Activated naive CD4-positive, alpha-beta T cell treated with anti-CD3 and anti-CD28 coated beads for 36 hours (primary cell): ENCODE measurements around the gene TMEM270. TPM values are rescaled to one million over a fixed set of nuclear protein-coding genes. Genes with fewer than 3 reads are reported as not detected.
"Not testable (repeated sequence)": the region's sequence is repeated elsewhere in the genome, so short reads cannot be mapped to it uniquely, and the experiment has no call there.

ENCODE experiments used
- CTCF ChIA-PET: fragments of 350-600 bp; sonication (Branson Sonifier 250); formaldehyde crosslinking; loops from one replicate; lab custom pipeline; 2021; ENCODE audit warnings: antibody characterized with exemption; lab: Charles Lee
- DNase-seq: peaks from one replicate; pipeline ENCODE4 v3.0.0-alpha.2; 2020
- H3K27ac Mint-ChIP-seq: one replicate; pipeline ENCODE4 v1.8.0; 2021; ENCODE audit warnings: mild to moderate bottlenecking, mixed read lengths
- H3K27me3 Mint-ChIP-seq: one replicate; pipeline ENCODE4 v1.8.0; 2021; ENCODE audit warnings: low read depth, mixed read lengths
- H3K36me3 Mint-ChIP-seq: one replicate; pipeline ENCODE4 v1.8.0; 2021; ENCODE audit warnings: low read depth, mixed read lengths
- H3K4me1 Mint-ChIP-seq: one replicate; pipeline ENCODE4 v1.8.0; 2021; ENCODE audit warnings: low read depth, mixed read lengths
- H3K4me3 Mint-ChIP-seq: one replicate; pipeline ENCODE4 v1.8.0; 2021; ENCODE audit warnings: mild to moderate bottlenecking, moderate library complexity, mixed read lengths
- H3K9me3 Mint-ChIP-seq: one replicate; pipeline ENCODE4 v1.8.0; 2021; ENCODE audit warnings: mixed read lengths
- intact Hi-C: fragments of 100-400 bp; cut with micrococcal nuclease; formaldehyde crosslinking; loops from one replicate; pipeline ENCODE4 v1.15.1; 2023
- total RNA-seq, 2 experiments: library from RNA; stranded (reverse); gene quantifications; one replicate each; pipeline ENCODE4 v1.2.3, GENCODE V29; 2021

The TMEM270 gene
- total RNA-seq, 2 experiments from 2014 or later = not detected

DNA sequence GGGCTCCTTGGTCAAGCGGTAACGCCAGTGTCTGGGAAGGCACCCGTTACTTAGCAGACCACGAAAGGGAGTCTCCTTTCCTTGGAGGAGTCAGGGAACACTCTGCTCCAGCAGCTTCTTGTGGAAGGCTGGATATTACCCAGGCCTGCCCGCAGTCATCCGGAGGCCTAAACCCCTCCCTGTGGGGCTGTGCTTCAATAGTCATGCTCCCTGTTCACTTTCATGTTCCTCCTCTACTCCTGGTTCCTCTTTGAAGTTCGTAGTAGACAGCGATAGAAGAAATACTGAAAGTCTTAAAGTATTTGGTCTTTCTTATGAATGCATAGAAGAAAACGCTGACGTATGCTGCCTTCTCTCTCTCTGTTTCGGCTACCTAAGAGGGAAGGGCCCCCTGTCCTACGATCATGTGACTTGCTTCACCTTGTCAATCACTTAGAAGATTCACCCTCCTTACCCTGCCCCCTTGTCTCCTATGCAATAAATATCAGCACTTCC is 15.2 kb upstream of the TMEM270 start:
- H3K4me1 Mint-ChIP-seq = peaks cover 10% of the 10 kb centered on the region
- intact Hi-C loops, H3K27ac Mint-ChIP-seq, H3K9me3 Mint-ChIP-seq, DNase-seq, H3K36me3 Mint-ChIP-seq, CTCF ChIA-PET, H3K4me3 Mint-ChIP-seq, H3K27me3 Mint-ChIP-seq: not testable (repeated sequence)

DNA sequence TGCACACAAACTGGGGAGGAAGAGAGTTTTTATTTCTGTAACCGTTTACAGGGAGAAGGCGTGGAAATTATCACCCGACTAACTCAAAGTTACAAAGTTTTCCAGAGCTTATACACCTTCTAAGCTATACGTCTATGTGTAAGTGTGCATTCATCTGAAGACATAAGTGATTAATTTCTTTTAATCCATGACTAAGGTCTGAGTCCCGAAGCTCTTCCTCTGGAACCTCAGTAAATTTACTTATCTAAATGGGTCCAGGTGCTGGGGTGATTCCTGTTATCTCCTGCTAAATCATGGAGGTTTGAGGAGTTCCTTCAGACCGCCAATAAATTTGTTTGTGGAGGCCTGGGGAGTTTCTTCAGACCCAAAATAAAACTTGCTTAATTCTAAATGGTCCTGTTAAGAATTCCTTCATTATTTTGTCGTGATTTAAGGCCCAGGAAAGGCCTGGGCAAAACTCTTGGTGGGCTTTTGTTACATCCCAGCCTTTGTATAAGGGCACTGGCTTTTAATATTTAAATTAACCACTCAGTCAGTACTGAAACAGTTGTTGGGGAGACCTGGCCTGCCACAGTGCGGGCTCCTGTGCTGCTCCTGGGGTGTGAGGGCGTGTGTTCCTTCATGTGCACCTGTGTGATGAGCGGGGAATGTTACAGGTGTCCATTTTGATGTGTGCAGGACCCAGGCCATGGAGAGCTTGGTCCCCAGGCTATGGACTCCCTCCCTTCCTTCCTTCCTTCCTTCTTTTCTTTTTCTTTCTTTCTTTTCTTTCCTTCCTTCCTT is 12.8 kb upstream of the TMEM270 start:
- intact Hi-C loops = no loop called here
- Mint-ChIP-seq H3K9me3 (no peaks in the 10 kb centered on the region), H3K27ac (no peak overlapping the region), H3K4me1 (peaks cover 25% of the 10 kb centered on the region), H3K27me3 (no peaks in the 10 kb centered on the region), H3K4me3 (no peak overlapping the region), H3K36me3 (no peaks in the 10 kb centered on the region)
- DNase-seq = no peak
- CTCF ChIA-PET = interaction anchor here (1.3 kb wide), 1 partner anchor 241 kb away, joined by 3 read pairs; no protein-coding TSS in a partner anchor

DNA sequence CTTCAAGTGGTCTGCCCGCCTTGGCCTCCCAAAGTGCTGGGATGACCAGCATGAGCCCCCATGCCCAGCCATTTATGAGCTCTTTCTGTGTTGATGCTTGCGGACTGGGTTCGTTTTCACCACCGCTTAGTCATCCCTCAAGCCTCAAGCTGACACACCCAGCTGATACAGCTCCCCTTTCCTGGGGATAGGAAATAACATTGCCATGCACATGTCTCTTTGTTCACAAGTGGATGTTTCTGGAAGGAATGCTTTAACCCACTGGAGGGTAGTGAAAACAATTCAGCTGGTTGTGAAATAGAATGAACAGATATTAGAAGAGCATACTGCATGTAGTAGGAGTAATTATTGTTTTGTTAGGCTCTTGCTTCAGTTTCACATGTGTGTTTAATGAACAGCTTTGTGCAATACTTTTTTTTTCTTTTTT is 10.2 kb upstream of the TMEM270 start:
- no peak for DNase-seq
- CTCF ChIA-PET = interaction anchor here (0.6 to 1.5 kb wide), 5 partner anchors 24 to 415 kb away, joined by 3 to 7 read pairs (median 3); no protein-coding TSS in a partner anchor
- no peak overlapping the region for H3K4me3 Mint-ChIP-seq
- no peaks in the 10 kb centered on the region for H3K9me3 Mint-ChIP-seq
- H3K27me3 Mint-ChIP-seq = peaks cover 13% of the 10 kb centered on the region
- intact Hi-C loops = loop anchor here (1.0 to 5.0 kb wide), 5 partner anchors 39 to 602 kb away; partner anchors contain the start of genes ABHD11, BAZ1B and GTF2IRD1
- peaks cover 28% of the 10 kb centered on the region for H3K4me1 Mint-ChIP-seq
- H3K27ac Mint-ChIP-seq = no peak overlapping the region
- H3K36me3 Mint-ChIP-seq = no peaks in the 10 kb centered on the region

DNA sequence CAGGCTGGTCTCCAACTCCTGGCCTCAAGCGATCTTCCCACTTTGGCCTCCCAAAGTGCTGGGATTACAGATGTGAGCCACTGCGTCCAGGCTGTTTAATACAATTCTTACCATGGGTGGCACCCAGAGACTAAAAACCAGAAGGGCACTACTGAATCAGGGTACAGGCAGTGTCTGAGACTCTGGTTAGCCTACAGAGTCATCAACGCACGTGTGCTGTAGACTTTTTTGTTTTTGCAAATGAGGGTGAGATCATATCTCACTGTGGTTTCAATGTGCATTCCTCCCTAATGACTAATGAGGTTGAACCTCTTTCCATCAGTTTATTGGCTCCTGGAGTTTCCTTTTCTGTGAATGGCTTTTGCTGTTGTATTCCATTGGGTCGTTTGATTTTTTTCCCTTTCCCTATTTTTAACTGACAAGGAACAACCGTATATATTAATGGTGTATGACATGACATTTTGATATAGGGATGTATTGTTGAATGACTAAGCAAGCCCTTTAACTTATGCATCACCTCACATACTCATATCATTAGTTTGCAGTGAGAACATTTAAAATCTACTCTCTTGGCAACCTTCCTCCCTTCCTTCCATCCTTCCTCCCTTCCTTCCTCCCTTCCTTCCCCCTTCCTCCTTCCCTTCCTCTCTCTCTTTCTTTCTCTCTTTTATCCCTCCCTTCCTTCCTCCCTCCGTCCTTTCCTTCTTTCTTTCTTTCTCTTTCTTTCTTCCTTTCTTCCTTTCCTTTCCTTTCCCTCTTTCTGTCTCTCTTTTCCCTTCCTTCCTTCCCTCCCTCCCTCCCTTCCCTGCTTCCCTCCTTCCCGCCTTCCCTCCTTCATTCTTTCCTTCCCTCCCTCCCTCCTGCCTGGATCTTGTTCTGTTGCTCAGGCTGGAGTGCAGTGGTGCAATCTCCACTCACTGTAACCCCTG is 9.3 kb upstream of the TMEM270 start:
- intact Hi-C loops = loop anchor here (1.0 to 5.0 kb wide), 5 partner anchors 40 to 601 kb away; partner anchors contain the start of genes ABHD11, BAZ1B and GTF2IRD1
- H3K4me1 Mint-ChIP-seq = peaks cover 30% of the 10 kb centered on the region
- DNase-seq = peak; percentile 60
- CTCF ChIA-PET = interaction anchor here (1.0 to 1.5 kb wide), 3 partner anchors 25 to 128 kb away, joined by 3 to 7 read pairs (median 5); no protein-coding TSS in a partner anchor
- H3K4me3 Mint-ChIP-seq = no peak overlapping the region
- no peaks in the 10 kb centered on the region for H3K36me3 Mint-ChIP-seq
- H3K9me3 Mint-ChIP-seq = no peaks in the 10 kb centered on the region
- H3K27ac Mint-ChIP-seq = peak overlapping the region; percentile 53
- peaks cover 15% of the 10 kb centered on the region for H3K27me3 Mint-ChIP-seq

DNA sequence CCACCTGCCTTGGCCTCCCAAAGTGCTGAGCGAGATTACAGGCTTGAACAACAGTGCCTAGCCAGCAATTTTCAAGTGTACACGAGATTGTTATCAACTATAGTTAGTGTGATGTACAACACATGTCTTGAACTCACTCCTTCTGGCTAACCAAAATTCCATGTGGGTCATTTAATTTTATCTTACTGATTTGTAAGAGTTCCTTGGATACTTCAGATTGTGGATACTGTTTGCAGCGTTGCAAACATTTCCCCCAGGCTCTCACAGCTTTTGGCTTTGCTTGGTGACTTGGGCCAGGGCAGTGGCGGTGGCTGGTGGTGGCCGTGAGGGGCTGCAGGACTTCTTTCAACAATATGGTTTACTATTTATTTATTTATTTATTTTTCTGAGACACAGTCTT is 8.5 kb upstream of the TMEM270 start:
- H3K4me1 Mint-ChIP-seq = peaks cover 30% of the 10 kb centered on the region
- H3K9me3 Mint-ChIP-seq = no peaks in the 10 kb centered on the region
- intact Hi-C loops = loop anchor here (5.0 kb wide), 1 partner anchor 600 kb away; the partner anchor contains the start of gene GTF2IRD1
- no peak overlapping the region for H3K27ac Mint-ChIP-seq
- H3K36me3 Mint-ChIP-seq = no peaks in the 10 kb centered on the region
- peaks cover 17% of the 10 kb centered on the region for H3K27me3 Mint-ChIP-seq
- CTCF ChIA-PET = interaction anchor here (2.9 kb wide), 1 partner anchor 10 kb away, joined by 13 read pairs; the partner anchor contains the start of gene METTL27
- DNase-seq = no peak
- H3K4me3 Mint-ChIP-seq = no peak overlapping the region

DNA sequence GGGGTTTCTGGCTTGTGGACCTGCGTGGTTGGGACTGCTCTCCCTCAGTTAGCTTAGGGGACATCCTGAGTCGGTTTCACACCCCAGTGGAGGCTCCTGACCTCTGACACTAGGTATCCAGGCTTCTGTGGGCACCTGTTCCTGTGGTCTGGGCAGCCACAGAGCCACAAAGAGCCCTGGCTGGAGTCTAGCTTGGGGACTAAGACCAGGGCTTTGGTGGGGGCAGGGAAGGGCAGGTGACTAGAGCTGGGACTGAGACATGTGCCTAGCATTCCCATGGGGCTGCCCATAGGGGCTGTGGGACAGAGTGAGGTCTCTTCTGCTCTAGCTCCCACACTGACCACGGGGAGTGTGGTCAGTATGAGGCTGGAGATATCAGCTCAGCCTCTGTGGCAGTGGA is 4.0 kb upstream of the TMEM270 start:
- Mint-ChIP-seq H3K36me3 (no peaks in the 10 kb centered on the region), H3K4me1 (peaks cover 15% of the 10 kb centered on the region), H3K9me3 (no peaks in the 10 kb centered on the region), H3K27me3 (peaks cover 19% of the 10 kb centered on the region), H3K4me3 (no peak overlapping the region), H3K27ac (no peak overlapping the region)
- CTCF ChIA-PET = interaction anchor here (0.6 to 5.0 kb wide), 9 partner anchors 14 to 251 kb away, joined by 3 to 42 read pairs (median 4); no protein-coding TSS in a partner anchor
- DNase-seq = no peak
- intact Hi-C loops = no loop called here

DNA sequence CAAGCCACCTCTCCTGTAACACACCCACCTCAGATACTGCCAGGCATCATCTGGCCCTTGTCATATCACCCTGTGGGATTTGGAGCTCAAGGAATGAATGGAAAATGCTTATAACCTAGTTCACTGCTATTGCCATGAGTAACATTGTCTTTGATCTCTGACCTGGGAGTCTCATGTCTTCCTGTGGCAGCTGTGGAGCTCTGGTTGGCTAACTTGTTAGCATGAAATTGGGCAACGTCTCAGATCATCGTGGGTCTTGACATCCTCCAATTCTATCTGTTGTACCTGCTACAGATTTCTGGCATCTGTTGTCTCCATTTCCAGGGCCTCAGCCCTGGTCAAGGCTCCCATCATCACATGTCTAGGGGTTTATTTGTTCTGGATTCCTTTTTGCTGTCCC is 2.2 kb upstream of the TMEM270 start:
- no peaks in the 10 kb centered on the region for H3K9me3 Mint-ChIP-seq
- no peak overlapping the region for H3K4me3 Mint-ChIP-seq
- H3K27me3 Mint-ChIP-seq = peaks cover 14% of the 10 kb centered on the region
- CTCF ChIA-PET = interaction anchor here (0.7 kb wide), 1 partner anchor 106 kb away, joined by 3 read pairs; no protein-coding TSS in a partner anchor
- no peaks in the 10 kb centered on the region for H3K36me3 Mint-ChIP-seq
- H3K27ac Mint-ChIP-seq = no peak overlapping the region
- peaks cover 8% of the 10 kb centered on the region for H3K4me1 Mint-ChIP-seq
- no peak for DNase-seq
- intact Hi-C loops = no loop called here

DNA sequence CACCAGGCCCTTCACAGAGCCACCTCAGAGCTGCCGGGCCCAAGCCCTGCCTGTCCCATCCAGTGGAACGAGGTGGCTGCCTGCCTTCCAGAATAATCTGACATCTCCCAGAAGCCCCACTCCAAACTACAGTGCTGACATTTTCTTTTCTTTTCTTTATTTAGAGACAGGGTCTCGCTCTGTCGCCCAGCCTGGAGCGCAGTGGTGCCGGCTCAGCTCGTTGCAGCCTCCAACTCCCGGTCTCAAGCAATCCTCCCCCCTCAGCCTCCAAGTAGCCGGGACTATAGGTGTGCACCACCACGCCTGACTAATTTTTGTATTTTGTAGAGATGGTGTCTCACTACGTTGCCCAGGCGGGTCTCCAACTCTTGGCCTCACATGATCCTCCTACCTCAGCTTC is 346 bp downstream of the TMEM270 start:
- Mint-ChIP-seq H3K27me3 (peaks cover 5% of the 10 kb centered on the region), H3K27ac (no peak overlapping the region), H3K36me3 (no peaks in the 10 kb centered on the region), H3K4me1 (no peaks in the 10 kb centered on the region), H3K9me3 (no peaks in the 10 kb centered on the region), H3K4me3 (no peak overlapping the region)
- CTCF ChIA-PET = no interaction called here
- DNase-seq = no peak
- intact Hi-C loops = loop anchor here (10.0 kb wide), 1 partner anchor 533 kb away; no protein-coding TSS in a partner anchor

DNA sequence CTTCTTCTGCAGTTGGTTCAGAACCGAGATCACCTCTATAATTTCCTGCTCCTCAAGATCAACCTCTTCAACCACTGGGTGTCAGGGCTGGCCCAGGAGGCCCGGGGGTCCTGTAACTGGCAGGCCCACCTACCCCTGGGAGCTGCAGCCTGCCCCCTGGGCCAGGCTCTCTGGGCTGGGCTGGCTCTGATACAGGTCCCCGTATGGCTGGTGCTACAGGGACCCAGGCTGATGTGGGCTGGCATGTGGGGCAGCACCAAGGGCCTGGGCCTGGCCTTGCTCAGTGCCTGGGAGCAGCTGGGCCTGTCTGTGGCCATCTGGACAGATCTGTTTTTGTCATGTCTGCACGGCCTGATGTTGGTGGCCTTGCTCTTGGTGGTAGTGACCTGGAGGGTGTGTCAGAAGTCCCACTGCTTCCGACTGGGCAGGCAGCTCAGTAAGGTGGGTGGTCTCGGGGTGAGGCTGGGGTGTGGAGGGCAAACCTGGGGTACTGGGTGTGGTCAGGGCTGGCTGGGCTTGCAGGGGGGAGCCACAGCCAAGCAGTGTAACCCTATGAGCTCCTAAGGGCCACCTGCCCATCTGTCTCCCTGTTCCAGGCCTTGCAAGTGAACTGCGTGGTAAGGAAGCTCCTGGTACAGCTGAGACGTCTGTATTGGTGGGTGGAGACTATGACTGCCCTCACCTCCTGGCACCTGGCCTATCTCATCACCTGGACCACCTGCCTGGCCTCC is 4.2 kb downstream of the TMEM270 start:
- Mint-ChIP-seq H3K9me3 (no peaks in the 10 kb centered on the region), H3K36me3 (no peaks in the 10 kb centered on the region), H3K4me1 (no peaks in the 10 kb centered on the region), H3K4me3 (no peak overlapping the region), H3K27ac (no peak overlapping the region), H3K27me3 (no peaks in the 10 kb centered on the region)
- no peak for DNase-seq
- CTCF ChIA-PET = interaction anchor here (0.8 to 1.6 kb wide), 3 partner anchors 10 to 162 kb away, joined by 3 to 4 read pairs (median 3); no protein-coding TSS in a partner anchor
- intact Hi-C loops = loop anchor here (10.0 kb wide), 1 partner anchor 530 kb away; no protein-coding TSS in a partner anchor

DNA sequence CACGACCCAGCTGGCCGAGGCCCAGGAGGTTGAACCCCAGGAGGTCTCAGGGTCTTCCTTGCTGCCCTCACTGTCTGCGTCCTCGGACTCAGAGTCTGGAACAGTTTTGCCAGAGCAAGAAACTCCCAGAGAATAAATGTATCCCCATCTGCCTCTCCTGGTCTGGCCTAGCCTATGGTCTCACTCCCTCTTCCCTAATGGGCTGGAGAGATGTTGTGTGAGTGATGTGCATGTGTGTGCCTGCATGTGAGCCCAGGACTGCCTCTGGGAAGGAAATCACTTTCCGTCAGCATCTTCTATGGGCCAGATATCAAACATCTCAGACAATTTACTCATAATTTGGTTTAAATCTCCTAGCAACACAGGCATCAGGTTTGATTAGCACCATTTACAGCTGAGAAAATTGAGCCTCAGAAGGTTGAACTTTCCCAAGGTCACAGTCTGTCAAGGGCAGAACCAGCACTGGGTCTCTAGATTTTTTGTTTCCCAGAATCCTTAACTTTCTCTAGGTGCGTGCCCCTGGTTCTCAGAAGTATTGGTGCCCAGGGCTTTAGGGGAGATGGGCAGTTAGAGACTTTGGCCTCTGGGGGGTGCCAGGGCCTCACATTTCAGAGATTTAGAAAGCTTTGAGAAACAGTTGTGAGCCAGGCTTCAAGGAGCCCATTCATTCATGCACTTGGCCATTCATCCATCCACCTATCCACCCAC is 4.9 kb downstream of the TMEM270 start:
- CTCF ChIA-PET = interaction anchor here (0.8 to 1.6 kb wide), 2 partner anchors 11 to 161 kb away, joined by 3 to 4 read pairs; no protein-coding TSS in a partner anchor
- H3K36me3 Mint-ChIP-seq = no peaks in the 10 kb centered on the region
- no peak overlapping the region for H3K4me3 Mint-ChIP-seq
- H3K27me3 Mint-ChIP-seq = no peaks in the 10 kb centered on the region
- H3K4me1 Mint-ChIP-seq = no peaks in the 10 kb centered on the region
- peak; percentile 31 for DNase-seq
- H3K27ac Mint-ChIP-seq = no peak overlapping the region
- no peaks in the 10 kb centered on the region for H3K9me3 Mint-ChIP-seq
- intact Hi-C loops = loop anchor here (1.0 to 10.0 kb wide), 2 partner anchors 160 to 529 kb away; no protein-coding TSS in a partner anchor

DNA sequence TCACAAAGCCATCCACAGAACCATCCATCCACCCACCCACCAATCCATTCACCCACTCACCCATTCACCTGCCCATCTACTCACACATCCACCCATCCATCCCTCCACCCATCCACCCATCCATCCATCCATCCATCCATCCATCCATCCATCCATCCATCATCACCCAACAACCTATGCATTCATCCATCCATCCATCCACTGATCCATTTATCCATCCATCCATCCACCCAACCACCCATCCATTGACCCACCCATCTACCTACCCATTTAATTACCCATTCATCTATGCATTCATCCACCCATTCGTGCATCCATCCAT is 5.4 kb downstream of the TMEM270 start:
- Mint-ChIP-seq H3K4me3 (no peak overlapping the region), H3K27ac (no peak overlapping the region), H3K9me3 (no peaks in the 10 kb centered on the region), H3K27me3 (no peaks in the 10 kb centered on the region), H3K4me1 (no peaks in the 10 kb centered on the region), H3K36me3 (no peaks in the 10 kb centered on the region)
- intact Hi-C loops = loop anchor here (1.0 to 10.0 kb wide), 2 partner anchors 160 to 528 kb away; no protein-coding TSS in a partner anchor
- CTCF ChIA-PET = interaction anchor here (1.6 kb wide), 1 partner anchor 11 kb away, joined by 4 read pairs; no protein-coding TSS in a partner anchor
- no peak for DNase-seq
